IMR-90 (cell line): ENCODE results near the gene POTEB3.
"Not testable (repeated sequence)": the region's sequence is repeated elsewhere in the genome, so short reads cannot be mapped to it uniquely, and the experiment has no call there.

ENCODE experiments used
- CEBPB ChIP-seq: IDR thresholded peaks from 2 replicates; pipeline ENCODE4 v1.6.1; 2012; ENCODE audit warnings: low read depth, low read length, improper control_type of control experiment
- FOS ChIP-seq: fragments of 150-350 bp; IDR thresholded peaks from 2 replicates; pipeline ENCODE4 v1.6.1; 2016; ENCODE audit warnings: low read depth, low read length
- MAFK ChIP-seq: IDR thresholded peaks from 2 replicates; pipeline ENCODE4 v1.6.1; 2012; ENCODE audit warnings: low read depth, low read length, improper control_type of control experiment
- MAZ ChIP-seq: IDR thresholded peaks from 2 replicates; pipeline ENCODE4 v1.6.1; 2012; ENCODE audit warnings: low read depth, mild to moderate bottlenecking, low read length, improper control_type of control experiment, moderate library complexity, borderline replicate concordance
- NFE2L2 ChIP-seq: fragments of 150-350 bp; IDR thresholded peaks from 2 replicates; pipeline ENCODE4 v1.6.1; 2016; ENCODE audit warnings: low read depth, mild to moderate bottlenecking, low read length
- POLR2A ChIP-seq: IDR thresholded peaks from 2 replicates; pipeline ENCODE4 v1.6.1; 2012; ENCODE audit warnings: mild to moderate bottlenecking, low read depth, low read length
- RAD21 ChIP-seq: IDR thresholded peaks from 2 replicates; pipeline ENCODE4 v1.6.1; 2012; ENCODE audit warnings: low read length, improper control_type of control experiment
- RCOR1 ChIP-seq: IDR thresholded peaks from 2 replicates; pipeline ENCODE4 v1.6.1; 2012; ENCODE audit warnings: mild to moderate bottlenecking, low read length, improper control_type of control experiment; ENCODE audit not compliant: insufficient replicate concordance
- TF ChIP-seq, protein P1 (sequence below): conservative IDR thresholded peaks from 2 replicates; pipeline ENCODE4 v1.5.1; 2012; ENCODE audit warnings: mild to moderate bottlenecking, low read depth, low read length, improper control_type of control experiment
- TF ChIP-seq, protein P2 (sequence below): fragments of 150-350 bp; IDR thresholded peaks from 2 replicates; pipeline ENCODE4 v1.6.1; 2016; ENCODE audit warnings: low read depth, mild to moderate bottlenecking, low read length, moderate library complexity, borderline replicate concordance

DNA sequence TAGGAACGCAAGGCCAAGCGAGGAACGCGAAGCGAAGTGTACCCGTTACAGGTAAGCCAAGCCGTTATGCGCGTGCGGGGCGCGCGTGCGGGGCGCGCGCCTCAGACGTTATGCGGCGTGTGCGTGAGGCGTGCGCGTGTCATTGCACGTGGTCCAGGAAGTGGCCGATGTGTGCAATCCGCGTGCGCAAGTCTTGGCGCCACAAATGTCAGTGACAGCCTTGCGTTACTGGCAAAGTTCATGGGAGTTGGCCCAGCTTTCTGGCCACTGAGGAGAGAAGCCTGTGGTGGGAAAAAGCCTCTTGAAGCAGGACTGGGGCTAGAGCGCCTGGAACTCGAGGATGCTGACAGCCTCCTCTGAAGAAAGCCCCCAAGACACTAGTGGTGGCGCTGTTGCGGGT, at the start of gene POTEB3:
- not testable (repeated sequence) for TF ChIP-seq POLR2A, MAZ, RCOR1, FOS, RAD21, MAFK, NFE2L2, CEBPB
- TF ChIP-seq, protein P1, sequence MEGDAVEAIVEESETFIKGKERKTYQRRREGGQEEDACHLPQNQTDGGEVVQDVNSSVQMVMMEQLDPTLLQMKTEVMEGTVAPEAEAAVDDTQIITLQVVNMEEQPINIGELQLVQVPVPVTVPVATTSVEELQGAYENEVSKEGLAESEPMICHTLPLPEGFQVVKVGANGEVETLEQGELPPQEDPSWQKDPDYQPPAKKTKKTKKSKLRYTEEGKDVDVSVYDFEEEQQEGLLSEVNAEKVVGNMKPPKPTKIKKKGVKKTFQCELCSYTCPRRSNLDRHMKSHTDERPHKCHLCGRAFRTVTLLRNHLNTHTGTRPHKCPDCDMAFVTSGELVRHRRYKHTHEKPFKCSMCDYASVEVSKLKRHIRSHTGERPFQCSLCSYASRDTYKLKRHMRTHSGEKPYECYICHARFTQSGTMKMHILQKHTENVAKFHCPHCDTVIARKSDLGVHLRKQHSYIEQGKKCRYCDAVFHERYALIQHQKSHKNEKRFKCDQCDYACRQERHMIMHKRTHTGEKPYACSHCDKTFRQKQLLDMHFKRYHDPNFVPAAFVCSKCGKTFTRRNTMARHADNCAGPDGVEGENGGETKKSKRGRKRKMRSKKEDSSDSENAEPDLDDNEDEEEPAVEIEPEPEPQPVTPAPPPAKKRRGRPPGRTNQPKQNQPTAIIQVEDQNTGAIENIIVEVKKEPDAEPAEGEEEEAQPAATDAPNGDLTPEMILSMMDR: not testable (repeated sequence)
- TF ChIP-seq, protein P2, sequence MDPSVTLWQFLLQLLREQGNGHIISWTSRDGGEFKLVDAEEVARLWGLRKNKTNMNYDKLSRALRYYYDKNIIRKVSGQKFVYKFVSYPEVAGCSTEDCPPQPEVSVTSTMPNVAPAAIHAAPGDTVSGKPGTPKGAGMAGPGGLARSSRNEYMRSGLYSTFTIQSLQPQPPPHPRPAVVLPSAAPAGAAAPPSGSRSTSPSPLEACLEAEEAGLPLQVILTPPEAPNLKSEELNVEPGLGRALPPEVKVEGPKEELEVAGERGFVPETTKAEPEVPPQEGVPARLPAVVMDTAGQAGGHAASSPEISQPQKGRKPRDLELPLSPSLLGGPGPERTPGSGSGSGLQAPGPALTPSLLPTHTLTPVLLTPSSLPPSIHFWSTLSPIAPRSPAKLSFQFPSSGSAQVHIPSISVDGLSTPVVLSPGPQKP: not testable (repeated sequence)
